Mesothelial cell of epicardium (in vitro differentiated cells): ENCODE results near the gene DUSP10. TPM values are rescaled to one million over a fixed set of nuclear protein-coding genes. Genes with fewer than 3 reads are reported as not detected.

Experiments
- DNase-seq, 2 experiments: peaks; one replicate each; pipeline ENCODE4 v3.0.0; 2021; ENCODE audit warnings: low spot score in 2 of 2; ENCODE audit not compliant: unreplicated experiment in 2 of 2
- H3K27ac Mint-ChIP-seq: 2 replicates; pipeline ENCODE4 v1.8.0; 2021; ENCODE audit warnings: mixed read lengths
- H3K27me3 Mint-ChIP-seq: 2 replicates; pipeline ENCODE4 v1.8.0; 2021; ENCODE audit warnings: low read depth, mixed read lengths
- H3K36me3 Mint-ChIP-seq: 2 replicates; pipeline ENCODE4 v1.8.0; 2021; ENCODE audit warnings: mixed read lengths
- H3K4me1 Mint-ChIP-seq: 2 replicates; pipeline ENCODE4 v1.8.0; 2021; ENCODE audit warnings: mixed read lengths
- H3K4me3 Mint-ChIP-seq: 2 replicates; pipeline ENCODE4 v1.8.0; 2021; ENCODE audit warnings: mild to moderate bottlenecking, moderate library complexity, mixed read lengths
- H3K9me3 Mint-ChIP-seq: 2 replicates; pipeline ENCODE4 v1.8.0; 2021; ENCODE audit warnings: mixed read lengths
- total RNA-seq: library from RNA; stranded (reverse); gene quantifications from 3 replicates; pipeline ENCODE4 v1.2.1, GENCODE V29; 2021
- TF ChIP-seq, protein P1 (sequence below): fragments of 200-600 bp; sonication (generic); IDR thresholded peaks from one replicate; pipeline ENCODE4 v1.5.0; 2021; ENCODE audit warnings: antibody characterized with exemption; ENCODE audit not compliant: unreplicated experiment

The DUSP10 gene
- total RNA-seq, 1 donor from 2014 or later = 4.0 TPM

DNA sequence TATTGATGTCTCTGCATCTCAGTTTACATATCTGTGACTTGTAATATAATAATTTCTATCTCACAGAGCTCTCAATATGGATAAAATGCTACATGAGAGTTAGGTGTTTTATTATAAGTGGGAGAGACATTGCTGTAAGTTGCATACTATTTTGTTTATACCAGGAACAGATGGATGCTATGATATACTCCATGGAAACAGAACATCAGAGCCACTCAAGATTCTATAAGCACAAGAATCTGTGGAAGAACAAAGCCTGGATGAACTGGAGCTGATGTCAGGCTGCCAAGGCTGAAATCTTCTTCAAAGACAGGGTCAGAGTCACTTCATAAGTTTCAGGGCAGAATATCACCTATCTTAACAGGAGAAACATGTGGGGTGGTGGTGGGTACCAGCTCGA lies 30.2 kb downstream of the DUSP10 start:
- no peak for DNase-seq
- peaks cover 37% of the 10 kb centered on the region for H3K4me1 Mint-ChIP-seq
- no peak overlapping the region for H3K4me3 Mint-ChIP-seq
- H3K27me3 Mint-ChIP-seq = no peaks in the 10 kb centered on the region
- TF ChIP-seq, protein P1, sequence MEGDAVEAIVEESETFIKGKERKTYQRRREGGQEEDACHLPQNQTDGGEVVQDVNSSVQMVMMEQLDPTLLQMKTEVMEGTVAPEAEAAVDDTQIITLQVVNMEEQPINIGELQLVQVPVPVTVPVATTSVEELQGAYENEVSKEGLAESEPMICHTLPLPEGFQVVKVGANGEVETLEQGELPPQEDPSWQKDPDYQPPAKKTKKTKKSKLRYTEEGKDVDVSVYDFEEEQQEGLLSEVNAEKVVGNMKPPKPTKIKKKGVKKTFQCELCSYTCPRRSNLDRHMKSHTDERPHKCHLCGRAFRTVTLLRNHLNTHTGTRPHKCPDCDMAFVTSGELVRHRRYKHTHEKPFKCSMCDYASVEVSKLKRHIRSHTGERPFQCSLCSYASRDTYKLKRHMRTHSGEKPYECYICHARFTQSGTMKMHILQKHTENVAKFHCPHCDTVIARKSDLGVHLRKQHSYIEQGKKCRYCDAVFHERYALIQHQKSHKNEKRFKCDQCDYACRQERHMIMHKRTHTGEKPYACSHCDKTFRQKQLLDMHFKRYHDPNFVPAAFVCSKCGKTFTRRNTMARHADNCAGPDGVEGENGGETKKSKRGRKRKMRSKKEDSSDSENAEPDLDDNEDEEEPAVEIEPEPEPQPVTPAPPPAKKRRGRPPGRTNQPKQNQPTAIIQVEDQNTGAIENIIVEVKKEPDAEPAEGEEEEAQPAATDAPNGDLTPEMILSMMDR = no peak
- no peak overlapping the region for H3K27ac Mint-ChIP-seq
- H3K9me3 Mint-ChIP-seq = no peaks in the 10 kb centered on the region
- H3K36me3 Mint-ChIP-seq = no peaks in the 10 kb centered on the region

DNA sequence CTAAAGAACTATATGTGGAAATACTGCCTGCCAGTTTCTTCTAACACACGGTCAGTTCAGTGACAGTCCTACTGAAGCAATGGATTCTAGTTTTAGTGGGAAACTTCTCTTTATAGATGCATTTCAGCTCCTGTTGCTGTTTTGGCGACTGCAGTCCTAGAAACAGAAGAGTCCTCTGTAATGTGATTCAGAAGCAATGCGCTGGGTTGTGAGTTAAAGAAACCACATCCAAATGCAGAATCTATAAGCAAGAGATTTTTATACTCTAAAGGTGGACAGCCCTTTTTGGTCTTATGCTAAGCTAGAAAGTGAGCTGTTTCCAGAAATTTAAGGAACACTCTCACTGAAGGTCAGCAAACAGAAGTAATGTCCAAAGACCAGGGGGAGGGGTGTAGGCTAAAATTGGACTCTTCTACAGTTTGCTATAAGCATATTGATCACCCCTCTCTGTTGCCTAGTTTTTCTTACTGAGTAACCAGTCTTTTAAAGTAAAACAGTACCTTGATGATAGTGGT lies 30.8 kb downstream of the DUSP10 start:
- Mint-ChIP-seq H3K4me1 (peaks cover 32% of the 10 kb centered on the region), H3K27me3 (no peaks in the 10 kb centered on the region), H3K4me3 (no peak overlapping the region), H3K36me3 (no peaks in the 10 kb centered on the region), H3K9me3 (no peaks in the 10 kb centered on the region), H3K27ac (no peak overlapping the region)
- DNase-seq = no peak
- TF ChIP-seq, protein P1 = no peak

DNA sequence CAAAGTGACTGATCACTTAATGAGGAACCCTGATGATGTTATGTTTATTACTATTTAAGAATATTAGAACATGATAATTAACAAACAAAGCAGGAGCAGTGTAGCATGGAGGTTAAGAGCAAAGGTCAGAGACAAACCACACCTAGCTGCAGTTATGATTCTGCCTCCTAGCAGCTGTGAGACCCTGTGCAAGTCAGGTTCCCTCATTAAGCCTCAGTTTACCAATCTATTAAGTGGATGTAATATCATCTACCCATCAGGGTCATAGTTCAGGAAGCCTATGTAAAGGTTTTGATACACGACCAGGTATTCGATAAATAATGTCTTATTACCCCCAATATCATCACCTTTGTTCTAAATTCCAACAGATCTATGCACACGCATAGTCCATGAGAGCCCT lies 32.0 kb downstream of the DUSP10 start:
- TF ChIP-seq, protein P1 = no peak
- Mint-ChIP-seq H3K9me3 (no peaks in the 10 kb centered on the region), H3K36me3 (no peaks in the 10 kb centered on the region), H3K27ac (no peak overlapping the region), H3K4me3 (no peak overlapping the region), H3K4me1 (peaks cover 19% of the 10 kb centered on the region), H3K27me3 (no peaks in the 10 kb centered on the region)
- DNase-seq = no peak

DNA sequence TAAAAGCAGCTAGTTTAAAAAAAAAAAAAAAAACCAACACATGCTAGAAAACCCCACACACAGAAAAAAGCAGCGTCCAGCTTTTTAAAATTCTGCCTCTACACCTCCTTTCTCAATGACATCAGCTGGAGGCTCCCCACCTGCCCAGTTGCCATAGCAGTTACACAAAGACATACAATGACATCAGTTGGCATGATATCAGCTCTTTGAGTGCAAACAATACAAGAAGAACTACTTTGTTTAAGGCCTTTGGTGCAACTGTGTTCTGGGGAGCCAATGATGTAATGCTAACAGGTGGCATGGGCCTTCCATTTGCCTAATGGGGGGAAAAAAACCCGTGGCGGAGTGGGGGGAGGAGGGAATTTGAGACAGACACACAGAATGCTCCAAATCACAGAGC lies 32.9 kb downstream of the DUSP10 start:
- Mint-ChIP-seq H3K27ac (no peak overlapping the region), H3K36me3 (no peaks in the 10 kb centered on the region), H3K4me3 (no peak overlapping the region), H3K9me3 (no peaks in the 10 kb centered on the region), H3K4me1 (peaks cover 10% of the 10 kb centered on the region), H3K27me3 (no peaks in the 10 kb centered on the region)
- TF ChIP-seq, protein P1 = no peak
- no peak for DNase-seq

DNA sequence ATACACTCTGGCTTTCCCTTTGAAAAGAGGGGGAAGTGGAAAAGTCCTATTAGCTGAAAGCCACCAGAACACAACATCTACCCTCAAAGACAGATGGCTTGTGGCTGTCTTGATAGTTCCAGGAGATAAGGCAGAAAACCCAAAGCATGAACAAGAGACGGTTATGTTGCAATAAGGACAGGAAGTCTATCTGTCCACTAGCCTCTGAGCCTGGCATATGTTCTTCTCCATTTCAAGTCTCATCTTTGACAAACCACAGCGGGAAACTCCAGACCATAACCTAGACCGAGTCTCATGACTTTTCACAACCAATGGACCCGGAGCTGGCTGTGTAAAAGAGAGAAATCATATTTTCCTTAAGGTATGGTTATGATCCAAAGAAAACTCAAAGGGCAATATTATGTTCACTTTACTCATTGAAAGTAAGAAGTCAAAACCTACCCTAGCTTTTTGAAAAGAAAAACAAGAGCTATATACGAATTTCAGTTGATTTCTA lies 33.8 kb downstream of the DUSP10 start:
- H3K9me3 Mint-ChIP-seq = no peaks in the 10 kb centered on the region
- H3K4me1 Mint-ChIP-seq = peaks cover 8% of the 10 kb centered on the region
- no peaks in the 10 kb centered on the region for H3K27me3 Mint-ChIP-seq
- no peak for DNase-seq
- no peaks in the 10 kb centered on the region for H3K36me3 Mint-ChIP-seq
- TF ChIP-seq, protein P1 = no peak
- H3K27ac Mint-ChIP-seq = no peak overlapping the region
- H3K4me3 Mint-ChIP-seq = no peak overlapping the region
